ENCODE data around the gene ITFG1. TPM values are rescaled to one million over a fixed set of nuclear protein-coding genes. Genes with fewer than 3 reads are reported as not detected.
A peak's percentile ranks its signal among the peaks of the same experiment; 100 is the strongest.

Gene ITFG1
- polyA plus RNA-seq, 2 donors: 9.0 to 16.8 TPM

DNA sequence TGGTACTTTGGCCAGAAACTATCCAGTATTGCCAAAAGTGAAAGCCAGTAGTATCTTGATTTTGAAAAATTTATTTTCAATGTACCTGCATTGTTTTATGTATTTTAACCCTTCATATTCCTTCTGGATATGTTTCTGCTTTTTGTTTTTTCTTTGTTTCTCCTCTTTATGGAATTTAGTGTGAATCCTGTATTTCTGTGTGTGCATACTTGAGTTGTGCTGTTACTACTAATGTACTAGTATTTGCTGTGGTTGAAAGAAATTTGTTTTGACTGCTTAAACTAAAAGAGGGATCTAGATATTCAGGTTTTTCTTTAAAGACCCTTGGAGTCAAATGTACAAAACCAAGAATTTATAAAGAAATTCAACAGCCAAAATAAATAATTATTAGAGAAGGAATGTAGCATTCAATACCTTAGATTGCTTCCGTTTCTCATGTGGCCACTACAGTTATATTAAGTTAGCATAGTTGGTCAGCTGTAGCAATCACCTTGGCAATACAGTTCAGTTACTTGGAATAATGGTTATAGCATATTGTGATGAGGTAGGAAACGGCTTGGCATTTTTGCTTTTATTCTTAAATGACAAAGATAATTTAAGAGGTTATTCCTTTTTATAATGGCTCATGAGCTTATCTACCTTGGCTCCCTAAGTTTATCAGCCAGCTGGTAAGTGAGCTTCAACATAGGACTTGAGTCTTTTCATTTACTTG, 5.2 kb upstream of the ITFG1 start:
- Histone ChIP-seq H3K27me3 (ENCODE audit: control insufficient read depth in 1 of 2, insufficient read depth in 2 of 2, low read length in 2 of 2) (no peaks in the 10 kb centered on the region), H3K9me3 (ENCODE audit: control insufficient read depth in 2 of 2, insufficient read depth in 1 of 2, low read depth in 1 of 2, low read length in 1 of 2) (no peaks in the 10 kb centered on the region), H3K36me3 (ENCODE audit: control insufficient read depth in 2 of 2, insufficient read depth in 2 of 2, low read length in 1 of 2) (peaks cover 0 to 4% of the 10 kb centered on the region in 2 donors), H3K27ac (ENCODE audit: low read depth in 2 of 2, low read length in 1 of 2) (no peak overlapping the region), H3K4me3 (ENCODE audit: low read depth in 1 of 2, low read length in 2 of 2) (no peak overlapping the region), H3K4me1 (ENCODE audit: control insufficient read depth in 2 of 2, insufficient read depth in 2 of 2, low read length in 1 of 2) (no peaks in the 10 kb centered on the region)
- WGBS, 2 donors: 86 to 87% methylated on average over 2 of the region's 2 CpGs

DNA sequence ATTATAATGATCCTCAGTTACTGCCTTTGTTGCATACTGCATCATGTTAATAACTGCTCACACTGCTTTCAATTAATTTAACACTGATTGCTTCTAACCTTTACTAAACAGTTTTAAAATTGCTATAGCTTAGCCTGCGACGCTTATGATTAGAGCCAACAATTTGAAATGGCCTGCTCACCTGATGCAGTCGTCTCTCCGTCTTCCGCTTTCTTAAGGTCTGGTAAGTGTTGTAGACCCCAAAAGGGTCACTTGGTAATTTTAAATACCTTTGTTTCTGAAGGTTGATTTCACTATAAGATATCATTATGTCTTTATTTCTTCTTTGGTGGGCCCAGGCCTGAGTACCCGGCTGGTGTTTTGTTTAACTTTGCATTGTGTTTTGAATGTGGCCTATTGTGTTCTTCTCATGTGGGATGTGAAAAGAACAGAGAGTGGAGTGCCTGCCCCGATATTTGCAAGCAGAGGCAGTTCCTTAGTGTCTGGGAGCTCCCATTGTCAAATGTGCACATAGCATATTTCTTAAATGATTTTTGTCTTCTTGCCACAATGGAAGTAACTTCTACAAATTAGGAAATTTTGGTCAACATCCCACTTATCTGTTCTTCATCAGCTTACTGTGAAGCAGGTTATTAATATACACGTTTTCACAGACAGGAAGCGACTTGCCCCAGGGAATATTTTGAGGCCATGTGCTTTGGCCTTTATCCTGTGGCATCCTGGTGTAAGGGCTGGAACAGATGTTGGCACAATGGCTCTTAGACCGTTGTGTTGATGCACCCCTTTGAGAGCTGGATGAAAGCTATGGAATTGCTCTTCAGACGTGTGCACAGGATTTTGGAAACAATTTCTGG, 3.1 kb upstream of the ITFG1 start:
- Histone ChIP-seq H3K27me3 (ENCODE audit: control insufficient read depth in 1 of 2, insufficient read depth in 2 of 2, low read length in 2 of 2) (no peaks in the 10 kb centered on the region), H3K4me1 (ENCODE audit: control insufficient read depth in 2 of 2, insufficient read depth in 2 of 2, low read length in 1 of 2) (peaks cover 2 to 3% of the 10 kb centered on the region in 2 donors), H3K4me3 (ENCODE audit: low read depth in 1 of 2, low read length in 2 of 2) (no peak overlapping the region), H3K36me3 (ENCODE audit: control insufficient read depth in 2 of 2, insufficient read depth in 2 of 2, low read length in 1 of 2) (peaks cover 0 to 4% of the 10 kb centered on the region in 2 donors), H3K9me3 (ENCODE audit: control insufficient read depth in 2 of 2, insufficient read depth in 1 of 2, low read depth in 1 of 2, low read length in 1 of 2) (no peaks in the 10 kb centered on the region), H3K27ac (ENCODE audit: low read depth in 2 of 2, low read length in 1 of 2) (no peak overlapping the region)
- 70 to 74% methylated on average over 11 of the region's 11 CpGs for WGBS, 2 donors

DNA sequence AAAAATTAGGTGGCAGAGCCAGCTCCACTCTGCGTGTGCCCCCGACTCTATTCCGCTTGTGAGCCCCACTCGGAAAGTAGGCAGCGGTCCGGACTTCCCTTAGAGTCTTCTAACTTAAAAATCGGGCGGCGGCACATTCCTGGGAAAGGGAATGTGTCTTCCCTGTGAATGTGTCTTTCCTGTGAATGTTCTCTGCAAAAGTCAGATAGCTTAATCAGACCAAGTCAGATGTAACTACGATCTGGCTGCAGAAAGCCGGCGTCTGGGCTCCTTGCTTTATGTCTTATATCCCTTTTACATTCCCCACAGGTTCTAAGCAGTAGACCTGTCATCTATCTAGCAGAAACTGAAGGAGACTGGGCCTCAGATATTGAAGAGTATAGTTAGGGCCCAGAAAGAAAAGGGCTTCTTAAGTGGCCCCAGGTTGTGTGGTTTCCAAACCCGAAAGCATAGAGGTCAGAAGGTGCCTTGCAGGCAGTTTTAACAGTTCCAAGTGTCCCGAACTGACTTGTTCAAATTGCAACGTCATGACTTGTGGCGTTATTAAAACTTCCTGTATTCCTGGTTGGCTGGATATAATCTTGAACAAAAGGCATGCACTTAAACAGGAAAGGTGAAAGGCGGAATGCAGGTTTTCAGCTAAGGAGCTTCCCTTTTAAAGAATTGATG, 869 bp upstream of the ITFG1 start:
- 1% methylated on average over 17 of the region's 17 CpGs for WGBS, 2 donors
- no peaks in the 10 kb centered on the region for H3K27me3 ChIP-seq (ENCODE audit: control insufficient read depth in 1 of 2, insufficient read depth in 2 of 2, low read length in 2 of 2)
- H3K9me3 ChIP-seq (ENCODE audit: control insufficient read depth in 2 of 2, insufficient read depth in 1 of 2, low read depth in 1 of 2, low read length in 1 of 2): no peaks in the 10 kb centered on the region
- H3K36me3 ChIP-seq (ENCODE audit: control insufficient read depth in 2 of 2, insufficient read depth in 2 of 2, low read length in 1 of 2): peaks cover 0 to 4% of the 10 kb centered on the region in 2 donors
- H3K4me1 ChIP-seq (ENCODE audit: control insufficient read depth in 2 of 2, insufficient read depth in 2 of 2, low read length in 1 of 2): peaks cover 2 to 3% of the 10 kb centered on the region in 2 donors
- peak overlapping the region; percentile 96 to 97 for H3K27ac ChIP-seq (ENCODE audit: low read depth in 2 of 2, low read length in 1 of 2)
- peak overlapping the region; percentile 88 to 91 for H3K4me3 ChIP-seq (ENCODE audit: low read depth in 1 of 2, low read length in 2 of 2)

DNA sequence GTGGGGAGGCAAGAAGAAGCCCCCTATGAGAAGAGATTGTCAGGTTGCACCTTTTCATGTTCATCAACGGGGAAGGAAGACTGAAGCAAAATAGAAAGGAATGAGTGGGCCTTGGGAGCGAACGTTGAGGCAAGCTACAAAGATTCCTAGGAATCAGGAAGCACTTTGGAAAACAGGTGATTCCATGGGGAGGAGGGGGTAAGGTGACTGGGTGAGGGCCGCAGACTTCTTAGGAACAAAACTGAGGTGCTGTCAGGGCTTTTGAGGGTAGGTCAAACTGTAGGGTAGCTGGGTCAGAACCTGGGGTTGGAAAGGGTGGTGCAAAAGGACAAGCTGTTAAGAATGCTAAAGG, 528 bp downstream of the ITFG1 start:
- 3 to 7% methylated on average over 4 of the region's 4 CpGs for WGBS, 2 donors
- peak overlapping the region; percentile 88 to 91 for H3K4me3 ChIP-seq (ENCODE audit: low read depth in 1 of 2, low read length in 2 of 2)
- peaks cover 2 to 3% of the 10 kb centered on the region in 2 donors for H3K4me1 ChIP-seq (ENCODE audit: control insufficient read depth in 2 of 2, insufficient read depth in 2 of 2, low read length in 1 of 2)
- no peaks in the 10 kb centered on the region for H3K27me3 ChIP-seq (ENCODE audit: control insufficient read depth in 1 of 2, insufficient read depth in 2 of 2, low read length in 2 of 2)
- no peaks in the 10 kb centered on the region for H3K9me3 ChIP-seq (ENCODE audit: control insufficient read depth in 2 of 2, insufficient read depth in 1 of 2, low read depth in 1 of 2, low read length in 1 of 2)
- peak overlapping the region; percentile 96 to 97 for H3K27ac ChIP-seq (ENCODE audit: low read depth in 2 of 2, low read length in 1 of 2)
- peaks cover 0 to 4% of the 10 kb centered on the region in 2 donors for H3K36me3 ChIP-seq (ENCODE audit: control insufficient read depth in 2 of 2, insufficient read depth in 2 of 2, low read length in 1 of 2)

DNA sequence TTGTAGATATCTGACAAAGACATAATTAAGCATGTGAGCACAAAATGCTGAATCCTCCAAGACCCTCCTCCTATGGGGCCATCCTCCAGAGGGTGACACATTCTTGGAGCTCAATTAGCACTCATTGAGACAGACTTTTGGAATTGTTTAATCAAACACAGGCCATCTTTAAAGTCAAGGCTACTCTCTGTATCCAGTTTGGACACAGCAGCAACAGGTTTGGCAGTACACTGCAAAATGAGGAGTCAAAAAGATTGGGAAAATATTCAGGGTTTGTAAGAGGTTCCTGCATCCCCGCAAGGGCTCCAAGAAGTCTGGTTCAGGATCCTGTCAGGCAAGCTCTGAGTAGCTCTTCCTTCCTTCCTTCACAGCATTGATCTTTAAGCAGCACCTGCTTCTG, 1.3 kb downstream of the ITFG1 start:
- 88 to 92% methylated on average over 1 of the region's 1 CpG for WGBS, 2 donors
- peak overlapping the region in 1 of 2 donors; percentile 88 for H3K4me3 ChIP-seq (ENCODE audit: low read depth in 1 of 2, low read length in 2 of 2)
- H3K9me3 ChIP-seq (ENCODE audit: control insufficient read depth in 2 of 2, insufficient read depth in 1 of 2, low read depth in 1 of 2, low read length in 1 of 2): no peaks in the 10 kb centered on the region
- H3K4me1 ChIP-seq (ENCODE audit: control insufficient read depth in 2 of 2, insufficient read depth in 2 of 2, low read length in 1 of 2): peaks cover 2 to 3% of the 10 kb centered on the region in 2 donors
- H3K27me3 ChIP-seq (ENCODE audit: control insufficient read depth in 1 of 2, insufficient read depth in 2 of 2, low read length in 2 of 2): no peaks in the 10 kb centered on the region
- H3K36me3 ChIP-seq (ENCODE audit: control insufficient read depth in 2 of 2, insufficient read depth in 2 of 2, low read length in 1 of 2): peaks cover 0 to 2% of the 10 kb centered on the region in 2 donors
- H3K27ac ChIP-seq (ENCODE audit: low read depth in 2 of 2, low read length in 1 of 2): no peak overlapping the region

DNA sequence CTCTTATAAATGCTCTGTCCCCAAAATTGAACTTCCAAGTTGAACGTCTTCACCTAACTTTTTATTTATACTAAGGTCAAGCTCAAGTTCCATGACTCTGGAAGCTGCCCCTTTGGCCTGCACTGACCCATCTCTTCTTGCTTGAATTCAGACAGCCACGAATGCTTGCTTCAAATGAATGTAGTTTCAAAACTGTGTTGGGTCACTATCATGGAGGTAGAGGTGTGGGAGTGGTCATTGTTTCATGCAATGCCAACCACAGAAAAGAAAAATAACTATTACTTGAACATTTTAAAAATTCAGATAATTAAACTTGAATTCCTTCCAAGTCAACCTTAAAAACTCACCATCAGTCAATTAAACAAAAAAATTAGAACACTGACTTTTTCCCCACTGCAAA, 2.5 kb downstream of the ITFG1 start:
- WGBS, 2 donors: 83 to 92% methylated on average over 2 of the region's 2 CpGs
- Histone ChIP-seq H3K4me1 (ENCODE audit: control insufficient read depth in 2 of 2, insufficient read depth in 2 of 2, low read length in 1 of 2) (peaks cover 2 to 3% of the 10 kb centered on the region in 2 donors), H3K9me3 (ENCODE audit: control insufficient read depth in 2 of 2, insufficient read depth in 1 of 2, low read depth in 1 of 2, low read length in 1 of 2) (no peaks in the 10 kb centered on the region), H3K36me3 (ENCODE audit: control insufficient read depth in 2 of 2, insufficient read depth in 2 of 2, low read length in 1 of 2) (peaks cover 0 to 2% of the 10 kb centered on the region in 2 donors), H3K27ac (ENCODE audit: low read depth in 2 of 2, low read length in 1 of 2) (no peak overlapping the region), H3K4me3 (ENCODE audit: low read depth in 1 of 2, low read length in 2 of 2) (no peak overlapping the region), H3K27me3 (ENCODE audit: control insufficient read depth in 1 of 2, insufficient read depth in 2 of 2, low read length in 2 of 2) (no peaks in the 10 kb centered on the region)

DNA sequence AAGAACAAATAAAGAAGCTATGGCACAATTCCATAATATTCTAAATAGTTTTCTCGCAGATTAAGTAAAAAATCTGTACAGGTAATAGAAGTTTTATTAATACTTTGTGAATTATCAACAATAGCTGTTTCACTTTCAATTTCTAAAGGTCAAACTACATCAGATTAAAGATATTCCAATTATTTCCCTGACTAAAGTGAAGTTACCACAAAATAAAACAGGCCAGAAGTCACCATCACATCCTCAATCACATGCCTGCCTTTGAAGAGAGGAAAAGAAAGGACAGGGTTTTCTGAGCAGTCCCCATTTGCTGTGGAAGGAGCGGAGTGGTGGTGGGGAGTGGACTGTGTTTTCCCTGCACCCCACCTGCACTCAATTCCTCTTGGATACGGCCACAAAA, 11.1 kb downstream of the ITFG1 start:
- Histone ChIP-seq H3K27me3 (ENCODE audit: control insufficient read depth in 1 of 2, insufficient read depth in 2 of 2, low read length in 2 of 2) (no peaks in the 10 kb centered on the region), H3K4me1 (ENCODE audit: control insufficient read depth in 2 of 2, insufficient read depth in 2 of 2, low read length in 1 of 2) (no peaks in the 10 kb centered on the region), H3K4me3 (ENCODE audit: low read depth in 1 of 2, low read length in 2 of 2) (no peak overlapping the region), H3K36me3 (ENCODE audit: control insufficient read depth in 2 of 2, insufficient read depth in 2 of 2, low read length in 1 of 2) (peaks cover 0 to 5% of the 10 kb centered on the region in 2 donors), H3K27ac (ENCODE audit: low read depth in 2 of 2, low read length in 1 of 2) (no peak overlapping the region), H3K9me3 (ENCODE audit: control insufficient read depth in 2 of 2, insufficient read depth in 1 of 2, low read depth in 1 of 2, low read length in 1 of 2) (no peaks in the 10 kb centered on the region)
- WGBS, 2 donors: 88 to 94% methylated on average over 3 of the region's 3 CpGs

DNA sequence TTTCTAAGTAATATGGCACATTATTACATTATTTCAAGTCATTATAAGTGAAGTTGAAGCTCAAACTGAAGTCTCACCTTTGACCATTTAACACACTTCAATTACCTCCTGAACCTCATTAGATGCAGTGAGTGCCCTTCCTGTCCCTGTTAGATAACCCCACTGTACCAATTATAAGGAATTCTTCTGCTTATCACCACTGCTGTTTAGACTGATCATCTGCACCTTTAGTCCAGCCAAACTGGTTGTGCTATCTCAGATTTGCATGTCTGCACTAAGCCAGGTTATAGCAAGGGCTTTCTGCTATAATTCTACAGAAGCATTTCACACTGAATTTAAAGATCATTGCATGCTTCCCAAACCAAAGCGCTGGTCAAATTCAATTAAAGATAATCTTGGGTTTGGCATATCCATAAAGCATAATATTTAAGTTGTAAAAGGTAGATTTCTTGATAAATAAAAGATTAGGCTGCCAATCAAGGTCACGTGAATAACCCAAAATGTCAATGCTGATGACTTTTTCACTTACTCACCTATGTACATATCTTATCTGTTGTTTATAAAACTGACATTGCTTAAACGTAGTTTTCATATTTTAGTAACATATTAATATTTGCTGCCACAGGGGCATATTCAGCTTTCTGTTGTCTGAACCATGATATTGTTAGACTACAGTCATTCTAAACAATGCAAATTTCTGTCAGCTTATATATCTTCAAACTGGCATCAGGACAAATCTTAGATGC, 11.9 kb downstream of the ITFG1 start:
- H3K4me1 ChIP-seq (ENCODE audit: control insufficient read depth in 2 of 2, insufficient read depth in 2 of 2, low read length in 1 of 2): no peaks in the 10 kb centered on the region
- H3K4me3 ChIP-seq (ENCODE audit: low read depth in 1 of 2, low read length in 2 of 2): no peak overlapping the region
- no peaks in the 10 kb centered on the region for H3K9me3 ChIP-seq (ENCODE audit: control insufficient read depth in 2 of 2, insufficient read depth in 1 of 2, low read depth in 1 of 2, low read length in 1 of 2)
- H3K27ac ChIP-seq (ENCODE audit: low read depth in 2 of 2, low read length in 1 of 2): no peak overlapping the region
- H3K27me3 ChIP-seq (ENCODE audit: control insufficient read depth in 1 of 2, insufficient read depth in 2 of 2, low read length in 2 of 2): no peaks in the 10 kb centered on the region
- WGBS, 2 donors: 72 to 85% methylated on average over 3 of the region's 3 CpGs
- H3K36me3 ChIP-seq (ENCODE audit: control insufficient read depth in 2 of 2, insufficient read depth in 2 of 2, low read length in 1 of 2): peaks cover 0 to 5% of the 10 kb centered on the region in 2 donors

DNA sequence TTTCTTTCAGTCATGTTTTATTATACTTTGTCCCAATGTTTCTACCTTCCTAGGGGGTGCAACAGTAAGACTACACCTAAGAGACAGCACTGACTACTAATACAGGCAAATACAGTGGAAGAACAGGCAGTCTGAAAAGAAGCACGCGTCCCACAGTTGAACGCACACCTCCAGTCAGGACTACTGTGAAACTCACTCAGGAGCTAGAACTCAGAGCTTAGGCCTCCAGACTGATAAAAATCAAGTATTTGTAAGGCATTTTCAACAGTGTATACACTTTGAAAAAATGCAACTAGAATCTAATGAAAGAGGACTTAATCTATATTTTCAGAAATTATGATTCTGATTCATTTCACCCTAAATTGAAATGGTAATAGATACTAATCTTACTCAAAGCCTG, 14.4 kb downstream of the ITFG1 start:
- no peaks in the 10 kb centered on the region for H3K4me1 ChIP-seq (ENCODE audit: control insufficient read depth in 2 of 2, insufficient read depth in 2 of 2, low read length in 1 of 2)
- WGBS, 2 donors: 98 to 99% methylated on average over 3 of the region's 3 CpGs
- no peaks in the 10 kb centered on the region for H3K36me3 ChIP-seq (ENCODE audit: control insufficient read depth in 2 of 2, insufficient read depth in 2 of 2, low read length in 1 of 2)
- no peaks in the 10 kb centered on the region for H3K9me3 ChIP-seq (ENCODE audit: control insufficient read depth in 2 of 2, insufficient read depth in 1 of 2, low read depth in 1 of 2, low read length in 1 of 2)
- H3K27me3 ChIP-seq (ENCODE audit: control insufficient read depth in 1 of 2, insufficient read depth in 2 of 2, low read length in 2 of 2): no peaks in the 10 kb centered on the region
- H3K27ac ChIP-seq (ENCODE audit: low read depth in 2 of 2, low read length in 1 of 2): no peak overlapping the region
- no peak overlapping the region for H3K4me3 ChIP-seq (ENCODE audit: low read depth in 1 of 2, low read length in 2 of 2)

All from esophagus (tissue), 2 donors.